Calu3 (cell line): ENCODE measurements around the gene AKT3. TPM values are rescaled to one million over a fixed set of nuclear protein-coding genes. Genes with fewer than 3 reads are reported as not detected.

Experiments
- BruUV-seq: library from RNA; stranded (reverse); fragments of 400-500 nt; replicated peaks from 2 replicates; lab custom pipeline; 2021; lab: Mats Ljungman, UMichigan
- CTCF ChIA-PET: fragments of 300-600 bp; sonication (Branson Sonifier 250); formaldehyde crosslinking; loops from one replicate; lab custom pipeline; 2022; ENCODE audit warnings: antibody characterized with exemption; lab: Charles Lee
- DNase-seq: peaks from one replicate; pipeline ENCODE4 v3.0.0; 2022
- H3K27ac Mint-ChIP-seq: one replicate; pipeline ENCODE4 v1.8.0; 2022; ENCODE audit warnings: mixed read lengths; ENCODE audit not compliant: unreplicated experiment
- H3K27me3 Mint-ChIP-seq: one replicate; pipeline ENCODE4 v1.8.0; 2022; ENCODE audit warnings: mixed read lengths; ENCODE audit not compliant: unreplicated experiment
- H3K36me3 Mint-ChIP-seq: one replicate; pipeline ENCODE4 v1.8.0; 2022; ENCODE audit warnings: mild to moderate bottlenecking, moderate library complexity, mixed read lengths; ENCODE audit not compliant: insufficient read depth, unreplicated experiment
- H3K4me1 Mint-ChIP-seq: one replicate; pipeline ENCODE4 v1.8.0; 2022; ENCODE audit warnings: mild to moderate bottlenecking, low read depth, mixed read lengths; ENCODE audit not compliant: unreplicated experiment
- H3K4me3 Mint-ChIP-seq: one replicate; pipeline ENCODE4 v1.8.0; 2022; ENCODE audit warnings: mild to moderate bottlenecking, low read depth, moderate library complexity, mixed read lengths; ENCODE audit not compliant: unreplicated experiment
- H3K9me3 Mint-ChIP-seq: one replicate; pipeline ENCODE4 v1.8.0; 2022; ENCODE audit warnings: low read depth, mixed read lengths; ENCODE audit not compliant: unreplicated experiment
- intact Hi-C: fragments of 100-400 bp; cut with micrococcal nuclease; formaldehyde crosslinking; loops from one replicate; pipeline ENCODE4 v1.10.0; 2022; ENCODE audit not compliant: unreplicated experiment
- total RNA-seq: library from RNA; stranded (reverse); gene quantifications from 2 replicates; pipeline ENCODE4 v1.2.3, GENCODE V29; 2022
- TF ChIP-seq, protein P1 (sequence below): fragments of 200-600 bp; IDR thresholded peaks from one replicate; pipeline ENCODE4 v1.8.0; 2022; ENCODE audit warnings: antibody characterized with exemption; ENCODE audit not compliant: unreplicated experiment

Gene AKT3
- total RNA-seq, 1 experiment from 2014 or later, result 81.2 TPM

DNA sequence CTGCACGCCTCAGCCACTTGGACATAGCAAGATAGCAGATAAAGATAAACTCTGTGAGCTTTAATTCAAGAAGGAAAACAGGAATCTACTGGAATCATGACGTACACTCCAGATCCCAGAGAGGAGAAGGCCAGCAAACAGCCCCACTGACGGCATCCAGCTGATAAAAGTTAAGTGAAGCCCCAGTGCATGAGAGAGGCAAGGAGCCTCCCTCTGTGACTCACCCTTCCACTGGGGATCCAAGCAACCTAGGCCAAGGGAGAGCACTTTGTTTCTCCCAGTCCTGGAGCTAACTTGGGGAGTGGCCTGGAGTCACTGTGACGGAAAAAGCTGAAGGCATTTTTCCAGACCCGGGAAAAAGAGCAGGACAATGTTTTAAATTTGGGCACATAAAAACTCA lies 270.0 kb downstream of the AKT3 start:
- no peak overlapping the region for H3K27ac Mint-ChIP-seq
- BruUV-seq, result no TSS peak

DNA sequence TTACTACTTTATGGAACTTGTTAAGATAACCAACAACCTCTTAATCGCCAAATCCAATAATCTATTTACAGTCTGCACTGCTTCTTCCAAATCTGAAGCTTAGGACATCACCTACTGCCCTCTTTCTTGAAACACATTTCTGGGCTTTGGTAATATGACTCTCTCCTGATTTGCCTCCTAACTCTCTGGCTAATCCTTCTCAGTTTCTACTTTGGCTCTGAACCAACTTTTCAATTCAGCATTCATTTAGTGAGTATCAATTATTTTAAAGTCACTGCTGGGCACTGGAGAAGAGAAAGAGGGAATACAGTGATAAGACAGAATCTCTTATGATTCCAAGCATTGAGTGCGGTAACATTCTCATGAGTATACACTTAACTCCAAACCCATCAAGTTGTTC lies 275.0 kb downstream of the AKT3 start:
- intact Hi-C loops, result no loop called here
- Mint-ChIP-seq H3K27ac (no peak overlapping the region), H3K9me3 (no peaks in the 10 kb centered on the region), H3K36me3 (no peaks in the 10 kb centered on the region), H3K4me3 (no peak overlapping the region), H3K27me3 (no peaks in the 10 kb centered on the region), H3K4me1 (no peaks in the 10 kb centered on the region)
- TF ChIP-seq, protein P1, sequence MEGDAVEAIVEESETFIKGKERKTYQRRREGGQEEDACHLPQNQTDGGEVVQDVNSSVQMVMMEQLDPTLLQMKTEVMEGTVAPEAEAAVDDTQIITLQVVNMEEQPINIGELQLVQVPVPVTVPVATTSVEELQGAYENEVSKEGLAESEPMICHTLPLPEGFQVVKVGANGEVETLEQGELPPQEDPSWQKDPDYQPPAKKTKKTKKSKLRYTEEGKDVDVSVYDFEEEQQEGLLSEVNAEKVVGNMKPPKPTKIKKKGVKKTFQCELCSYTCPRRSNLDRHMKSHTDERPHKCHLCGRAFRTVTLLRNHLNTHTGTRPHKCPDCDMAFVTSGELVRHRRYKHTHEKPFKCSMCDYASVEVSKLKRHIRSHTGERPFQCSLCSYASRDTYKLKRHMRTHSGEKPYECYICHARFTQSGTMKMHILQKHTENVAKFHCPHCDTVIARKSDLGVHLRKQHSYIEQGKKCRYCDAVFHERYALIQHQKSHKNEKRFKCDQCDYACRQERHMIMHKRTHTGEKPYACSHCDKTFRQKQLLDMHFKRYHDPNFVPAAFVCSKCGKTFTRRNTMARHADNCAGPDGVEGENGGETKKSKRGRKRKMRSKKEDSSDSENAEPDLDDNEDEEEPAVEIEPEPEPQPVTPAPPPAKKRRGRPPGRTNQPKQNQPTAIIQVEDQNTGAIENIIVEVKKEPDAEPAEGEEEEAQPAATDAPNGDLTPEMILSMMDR, result no peak
- no peak for DNase-seq
- BruUV-seq, result no TSS peak
- CTCF ChIA-PET, result no interaction called here

More for the DNA sequence above, 270.0 kb downstream of the AKT3 start:
- intact Hi-C loops, result no loop called here
- no peaks in the 10 kb centered on the region for H3K27me3 Mint-ChIP-seq
- CTCF ChIA-PET, result no interaction called here
- no peaks in the 10 kb centered on the region for H3K4me1 Mint-ChIP-seq
- peaks cover 3% of the 10 kb centered on the region for H3K9me3 Mint-ChIP-seq
- no peaks in the 10 kb centered on the region for H3K36me3 Mint-ChIP-seq
- H3K4me3 Mint-ChIP-seq, result no peak overlapping the region
- TF ChIP-seq, protein P1, result no peak
- DNase-seq, result no peak

DNA sequence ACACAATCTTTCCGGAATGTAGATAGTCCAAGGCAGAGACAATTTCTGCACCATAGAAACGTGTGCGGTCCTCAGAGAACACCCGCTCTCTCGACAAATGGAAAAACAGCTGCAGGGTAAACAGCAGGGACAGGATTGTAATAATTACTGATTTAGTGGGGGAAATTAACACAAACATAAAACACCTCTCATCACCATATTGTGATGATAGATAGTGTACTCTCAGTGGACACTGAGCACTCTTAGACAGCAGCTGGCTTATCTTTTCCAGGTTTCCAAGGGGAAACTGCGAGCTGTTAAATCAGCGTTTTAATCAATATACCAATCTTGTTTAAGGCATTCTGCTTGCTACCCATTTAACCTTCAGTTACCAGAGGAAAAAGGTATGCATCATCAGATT lies 277.1 kb downstream of the AKT3 start:
- H3K9me3 Mint-ChIP-seq, result no peaks in the 10 kb centered on the region
- intact Hi-C loops, result no loop called here
- CTCF ChIA-PET, result no interaction called here
- TF ChIP-seq, protein P1, result no peak
- no TSS peak for BruUV-seq
- no peak overlapping the region for H3K27ac Mint-ChIP-seq
- no peak overlapping the region for H3K4me3 Mint-ChIP-seq
- H3K27me3 Mint-ChIP-seq, result no peaks in the 10 kb centered on the region
- H3K36me3 Mint-ChIP-seq, result no peaks in the 10 kb centered on the region
- no peak for DNase-seq
- H3K4me1 Mint-ChIP-seq, result no peaks in the 10 kb centered on the region

DNA sequence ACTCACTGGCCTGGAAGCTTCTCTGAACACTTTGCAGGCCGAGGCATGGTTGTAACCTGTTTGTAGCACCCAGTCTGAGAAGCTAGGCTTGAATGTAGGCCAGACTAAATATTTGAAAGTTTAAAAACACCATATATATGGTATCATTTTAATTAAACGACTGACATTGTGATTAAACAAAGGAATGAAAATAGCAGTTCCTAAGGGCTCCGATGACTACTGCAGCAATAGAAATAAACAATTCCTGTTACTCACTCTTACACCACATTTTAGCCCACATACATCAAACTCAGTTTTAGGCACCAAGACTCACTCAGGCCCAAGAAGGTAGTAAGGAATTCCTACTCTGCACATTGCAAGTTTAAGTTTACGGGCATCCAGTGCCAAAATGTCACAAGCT lies 281.2 kb downstream of the AKT3 start:
- Mint-ChIP-seq H3K27ac (no peak overlapping the region), H3K4me1 (no peaks in the 10 kb centered on the region), H3K27me3 (no peaks in the 10 kb centered on the region), H3K9me3 (no peaks in the 10 kb centered on the region), H3K4me3 (no peak overlapping the region), H3K36me3 (no peaks in the 10 kb centered on the region)
- DNase-seq, result no peak
- no TSS peak for BruUV-seq
- CTCF ChIA-PET, result no interaction called here
- intact Hi-C loops, result no loop called here
- TF ChIP-seq, protein P1, result no peak
